HL-60 (cell line): Measurements from ENCODE around the gene IRF5.

Experiments used
- CTCF ChIP-seq: IDR thresholded peaks from one replicate; pipeline ENCODE4 v1.5.1; 2011; ENCODE audit warnings: low read length, control low read depth, inconsistent platforms; ENCODE audit not compliant: insufficient read depth
- GABPA ChIP-seq: IDR thresholded peaks from 2 replicates; pipeline ENCODE4 v1.6.1; 2012; ENCODE audit warnings: low read depth

DNA sequence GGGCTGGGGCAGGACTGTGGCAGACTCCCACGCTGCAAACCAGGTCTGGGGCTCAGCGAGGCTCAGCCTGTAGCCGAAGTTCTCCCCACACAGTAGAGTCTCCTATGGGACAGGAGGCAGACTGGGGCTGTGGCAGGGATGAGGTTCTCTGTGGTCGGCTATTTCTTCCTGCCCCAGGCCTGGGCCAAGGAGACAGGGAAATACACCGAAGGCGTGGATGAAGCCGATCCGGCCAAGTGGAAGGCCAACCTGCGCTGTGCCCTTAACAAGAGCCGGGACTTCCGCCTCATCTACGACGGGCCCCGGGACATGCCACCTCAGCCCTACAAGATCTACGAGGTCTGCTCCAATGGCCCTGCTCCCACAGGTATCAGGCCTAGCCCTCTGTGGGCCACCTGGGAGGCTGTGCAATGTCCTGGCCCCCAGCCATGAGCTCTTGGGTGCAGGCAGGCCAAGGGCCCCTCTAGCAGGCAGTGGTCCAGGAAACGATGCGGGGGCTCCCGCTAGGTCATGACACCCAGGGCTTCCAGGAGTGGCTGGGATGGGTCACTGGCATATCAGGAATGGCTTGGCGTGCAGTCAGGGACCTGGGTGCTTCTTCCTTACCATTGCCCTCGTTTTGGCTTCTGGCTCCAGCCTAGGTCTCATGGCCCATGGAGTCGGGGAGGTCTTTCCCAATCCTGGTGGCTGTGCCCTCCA, 8.1 kb downstream of the IRF5 start:
- TF ChIP-seq CTCF = no peak
- no peak for TF ChIP-seq GABPA
